HG03095 (cell line): Measurements from ENCODE around the gene ICE2.
"Not testable (repeated sequence)": the region's sequence is repeated elsewhere in the genome, so short reads cannot be mapped to it uniquely, and the experiment has no call there.

ENCODE experiments used
- ATAC-seq: cut with Tn5 transposase; IDR thresholded peaks from one replicate; pipeline ENCODE4 v1.9.1; 2021; ENCODE audit warnings: moderate library complexity; ENCODE audit not compliant: unreplicated experiment

The ICE2 gene

DNA sequence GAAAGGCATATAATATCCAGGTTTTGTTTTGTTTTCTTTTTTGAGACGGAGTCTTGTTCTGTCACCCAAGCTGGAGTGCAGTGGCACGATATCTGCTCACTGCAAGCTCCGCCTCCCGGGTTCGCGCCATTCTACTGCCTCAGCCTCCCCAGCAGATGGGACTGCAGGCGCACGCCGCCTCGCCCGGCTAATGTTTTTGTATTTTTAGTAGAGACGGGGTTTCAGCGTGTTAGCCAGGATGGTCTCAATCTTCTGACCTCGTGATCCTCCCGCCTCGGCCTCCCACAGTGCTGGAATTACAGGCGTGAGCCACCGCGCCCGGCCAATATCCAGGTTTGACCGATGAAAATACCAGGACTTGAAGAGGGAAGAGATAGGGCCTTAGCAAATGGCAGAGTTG, 66.1 kb downstream of the ICE2 start:
- ATAC-seq, result not testable (repeated sequence)

DNA sequence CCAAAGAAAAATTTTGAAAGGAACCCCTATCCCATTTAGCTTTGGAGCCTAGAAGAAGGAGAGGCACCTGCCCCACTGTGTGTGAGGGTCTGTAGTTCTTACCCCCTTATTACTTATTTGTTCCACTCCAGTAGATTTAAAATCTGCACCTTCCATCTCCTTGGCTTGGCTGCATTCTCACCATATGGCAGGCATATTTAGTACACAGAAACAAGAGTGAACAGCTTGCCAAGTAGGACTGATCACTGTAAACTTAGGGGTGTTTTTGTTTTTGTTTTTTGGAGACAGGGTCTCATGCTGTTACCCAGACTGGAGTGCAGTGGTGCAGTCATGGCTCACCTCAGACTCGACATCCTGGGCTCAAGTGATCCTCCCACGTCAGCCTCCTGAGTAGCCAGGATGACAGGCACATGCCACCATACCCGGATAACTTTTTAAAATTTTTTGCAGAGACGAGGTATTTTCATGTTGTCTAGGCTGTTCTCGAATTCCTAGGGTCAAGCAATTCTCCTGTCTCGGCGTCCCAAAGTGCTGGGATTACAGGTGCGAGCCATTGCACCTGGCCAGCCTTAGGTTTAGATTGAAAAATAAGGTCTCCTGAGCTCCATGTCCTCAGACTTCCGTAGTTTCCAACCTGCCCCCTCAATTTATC, 67.0 kb downstream of the ICE2 start:
- no peak for ATAC-seq

- ATAC-seq, result not testable (repeated sequence)
These were observed 68.6 kb downstream of the ICE2 start for GRCh38 chr15:60410350-60410749.

GRCh38 chr15:60408463-60408981, 70.4 kb downstream of the ICE2 start:
- ATAC-seq, result no peak

DNA sequence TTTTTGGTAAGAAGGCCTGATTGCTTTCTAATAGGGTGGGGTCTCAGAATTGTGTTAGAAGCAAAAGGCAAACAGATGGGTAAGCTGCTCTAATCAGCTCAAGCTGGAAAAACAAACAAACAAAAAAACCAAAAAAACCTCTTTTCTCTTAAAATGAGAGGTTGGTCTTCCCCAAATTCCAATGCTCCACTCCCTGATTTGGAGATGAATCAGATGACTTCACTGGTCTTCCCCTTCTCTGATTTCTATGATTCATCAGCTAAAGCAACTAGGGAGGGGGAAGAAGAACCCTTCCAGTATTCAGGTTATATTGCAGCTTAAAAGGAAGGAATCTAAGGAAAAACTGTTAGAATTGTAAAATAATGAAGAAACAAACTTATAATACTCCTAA, 71.5 kb downstream of the ICE2 start:
- ATAC-seq, result no peak

- no peak for ATAC-seq
These were observed 72.2 kb downstream of the ICE2 start for GRCh38 chr15:60406513-60407414.

GRCh38 chr15:60405399-60405798, 73.5 kb downstream of the ICE2 start:
- no peak for ATAC-seq

GRCh38 chr15:60404351-60404750, 74.6 kb downstream of the ICE2 start:
- not testable (repeated sequence) for ATAC-seq

- ATAC-seq, result no peak
These were observed 78.0 kb downstream of the ICE2 start for GRCh38 chr15:60400944-60401343.

GRCh38 chr15:60399931-60400330, 79.0 kb downstream of the ICE2 start:
- no peak for ATAC-seq

GRCh38 chr15:60399246-60399915, 79.6 kb downstream of the ICE2 start:
- no peak for ATAC-seq

GRCh38 chr15:60397772-60398445, 81.0 kb downstream of the ICE2 start, which contains the start of gene ANXA2:
TSS of gene ANXA2 (minus strand) at chr15:60397986. CDS start at chr15:60386075, 11,911 bp downstream.
- peak; percentile 71 for ATAC-seq

DNA sequence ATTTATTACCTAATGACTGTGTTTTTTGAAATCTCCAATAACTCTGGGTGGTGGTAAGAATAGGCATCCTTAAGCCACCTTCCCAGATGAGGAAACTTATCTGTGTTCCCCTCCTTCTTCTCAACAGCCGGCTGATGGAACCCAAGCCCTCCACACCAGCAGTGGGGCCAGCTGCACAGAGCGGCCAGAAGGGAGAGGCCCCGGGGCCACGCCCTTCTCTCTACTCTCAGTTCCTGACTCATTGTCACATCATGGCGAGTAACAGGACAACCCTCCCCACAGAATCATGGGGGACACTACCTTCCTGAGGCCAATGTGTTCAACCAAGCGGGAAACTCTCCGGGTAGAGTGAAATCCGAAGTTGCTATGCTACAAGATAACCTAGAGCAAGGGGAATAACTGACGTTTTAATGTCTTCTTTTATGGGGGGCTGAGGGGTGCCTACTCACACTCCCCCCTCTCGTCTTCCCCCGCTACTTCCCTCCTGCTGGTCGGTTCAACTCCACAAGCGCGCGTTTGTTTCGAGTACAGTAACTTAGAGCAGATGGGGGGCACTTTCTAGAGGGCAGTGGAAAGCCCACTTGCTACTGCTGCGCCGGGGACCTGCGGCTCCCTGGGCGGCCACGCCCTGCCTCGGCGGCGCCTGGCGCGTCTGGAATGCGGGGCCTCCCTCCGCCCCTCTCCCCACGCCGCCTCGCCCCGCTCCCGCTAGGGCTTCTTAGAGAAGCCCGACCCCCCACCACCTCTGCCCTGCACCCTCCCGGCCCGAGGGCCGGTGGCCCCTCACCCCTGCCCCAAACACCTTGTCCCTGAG, 81.8 kb downstream of the ICE2 start:
- ATAC-seq, result peak; percentile 74

GRCh38 chr15:60396560-60396957, 82.4 kb downstream of the ICE2 start:
- ATAC-seq, result no peak

DNA sequence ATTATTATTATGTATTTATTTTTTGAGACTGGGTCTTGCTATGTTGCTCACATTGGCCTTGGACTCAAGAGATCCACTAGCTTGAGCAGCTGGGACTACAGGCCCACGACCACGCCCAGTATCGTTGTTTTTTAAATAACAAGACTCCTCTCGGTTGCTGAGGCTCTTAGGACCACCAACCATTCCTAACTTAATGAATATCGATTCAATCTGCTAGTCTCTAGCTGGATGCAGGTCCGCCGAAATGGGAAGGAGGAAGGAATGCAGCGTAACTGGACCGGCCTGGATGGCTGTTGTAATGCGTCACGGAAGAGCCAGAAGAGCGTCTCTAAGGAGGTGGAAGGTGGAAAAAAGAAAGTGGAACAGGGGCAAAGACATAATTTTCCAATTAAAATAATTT, 82.8 kb downstream of the ICE2 start:
- ATAC-seq, result no peak

GRCh38 chr15:60395276-60396011, 83.5 kb downstream of the ICE2 start:
- no peak for ATAC-seq

GRCh38 chr15:60394689-60395097, 84.2 kb downstream of the ICE2 start:
- ATAC-seq, result no peak

DNA sequence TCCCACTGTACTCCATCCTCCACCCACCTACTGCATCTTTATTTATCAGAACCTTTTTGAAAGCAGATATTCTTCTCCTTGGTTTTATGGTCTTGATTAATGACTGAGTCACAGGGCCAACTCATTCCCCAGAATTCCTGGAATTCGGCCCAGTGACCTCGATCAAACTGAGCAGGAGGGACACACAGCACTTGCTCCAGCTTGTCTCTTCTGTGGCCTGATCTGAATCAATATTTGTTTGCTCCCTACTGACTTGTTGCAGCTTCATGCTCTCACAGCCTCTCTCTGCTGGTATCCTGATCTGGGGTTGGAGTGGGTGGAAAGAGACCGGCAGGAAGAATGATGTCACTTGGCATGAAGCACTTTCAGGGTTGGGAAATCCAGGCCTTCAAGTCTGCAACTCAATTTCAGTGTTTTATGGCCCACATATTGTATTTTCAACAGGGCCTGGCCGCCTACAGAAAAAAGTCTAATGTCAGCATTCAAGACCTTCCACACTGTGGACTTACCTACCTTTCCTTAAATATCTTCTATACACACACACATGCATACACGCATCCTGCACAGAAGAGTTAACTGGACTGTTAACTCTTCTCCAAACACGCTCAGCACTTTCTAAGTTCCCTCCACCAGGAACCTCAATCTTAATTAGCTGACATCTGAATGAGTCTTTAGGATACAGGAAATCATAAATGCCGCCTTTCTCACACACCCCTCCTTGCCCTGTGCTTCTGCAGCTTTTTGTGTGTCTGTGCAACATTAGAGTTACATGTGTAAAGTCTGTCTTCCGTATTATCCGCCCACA, 85.8 kb downstream of the ICE2 start:
- no peak for ATAC-seq
